Activated naive CD8-positive, alpha-beta T cell (primary cell): ENCODE data around the gene HBQ1.
A peak's percentile ranks its signal among the peaks of the same experiment; 100 is the strongest.

Source experiments
- H3K27ac Mint-ChIP-seq: one replicate; pipeline ENCODE4 v1.8.0; 2021; ENCODE audit warnings: mixed read lengths
- H3K27me3 Mint-ChIP-seq: one replicate; pipeline ENCODE4 v1.8.0; 2021; ENCODE audit warnings: mixed read lengths
- H3K36me3 Mint-ChIP-seq: one replicate; pipeline ENCODE4 v1.8.0; 2021; ENCODE audit warnings: mixed read lengths
- H3K4me1 Mint-ChIP-seq: one replicate; pipeline ENCODE4 v1.8.0; 2021; ENCODE audit warnings: low read depth, mixed read lengths
- H3K4me3 Mint-ChIP-seq: one replicate; pipeline ENCODE4 v1.8.0; 2021; ENCODE audit warnings: mild to moderate bottlenecking, mixed read lengths
- H3K9me3 Mint-ChIP-seq: one replicate; pipeline ENCODE4 v1.8.0; 2021; ENCODE audit warnings: low read depth, mixed read lengths

The HBQ1 gene

GRCh38 chr16:177981-178667 lies 2.1 kb upstream of the HBQ1 start:
- H3K4me3 Mint-ChIP-seq, result peak overlapping the region; percentile 51
- no peak overlapping the region for H3K27ac Mint-ChIP-seq
- H3K36me3 Mint-ChIP-seq, result no peaks in the 10 kb centered on the region
- peaks cover 22% of the 10 kb centered on the region for H3K27me3 Mint-ChIP-seq
- H3K4me1 Mint-ChIP-seq, result peaks cover 21% of the 10 kb centered on the region
- H3K9me3 Mint-ChIP-seq, result no peaks in the 10 kb centered on the region

- Mint-ChIP-seq H3K27ac (no peak overlapping the region), H3K4me3 (no peak overlapping the region), H3K27me3 (peaks cover 22% of the 10 kb centered on the region), H3K36me3 (no peaks in the 10 kb centered on the region), H3K9me3 (no peaks in the 10 kb centered on the region), H3K4me1 (peaks cover 21% of the 10 kb centered on the region)
These were observed 1.6 kb upstream of the HBQ1 start for GRCh38 chr16:178668-179015.

GRCh38 chr16:179211-180092 lies 807 bp upstream of the HBQ1 start:
- Mint-ChIP-seq H3K9me3 (no peaks in the 10 kb centered on the region), H3K4me1 (peaks cover 18% of the 10 kb centered on the region), H3K27ac (no peak overlapping the region), H3K4me3 (peak overlapping the region; percentile 68), H3K27me3 (peaks cover 20% of the 10 kb centered on the region), H3K36me3 (no peaks in the 10 kb centered on the region)

- Mint-ChIP-seq H3K36me3 (no peaks in the 10 kb centered on the region), H3K9me3 (no peaks in the 10 kb centered on the region), H3K4me1 (peaks cover 6% of the 10 kb centered on the region), H3K4me3 (peak overlapping the region; percentile 64), H3K27ac (no peak overlapping the region), H3K27me3 (peaks cover 9% of the 10 kb centered on the region)
These were observed 664 bp downstream of the HBQ1 start for GRCh38 chr16:180681-181564.

GRCh38 chr16:181565-182021 lies 1.3 kb downstream of the HBQ1 start:
- no peaks in the 10 kb centered on the region for H3K36me3 Mint-ChIP-seq
- H3K9me3 Mint-ChIP-seq, result no peaks in the 10 kb centered on the region
- H3K27me3 Mint-ChIP-seq, result peaks cover 9% of the 10 kb centered on the region
- no peak overlapping the region for H3K27ac Mint-ChIP-seq
- H3K4me3 Mint-ChIP-seq, result peak overlapping the region; percentile 23
- peaks cover 6% of the 10 kb centered on the region for H3K4me1 Mint-ChIP-seq

- H3K27ac Mint-ChIP-seq, result no peak overlapping the region
- no peak overlapping the region for H3K4me3 Mint-ChIP-seq
These were observed 2.7 kb downstream of the HBQ1 start for GRCh38 chr16:183005-183404.

GRCh38 chr16:185213-185612 lies 5.0 kb downstream of the HBQ1 start:
- no peak overlapping the region for H3K4me3 Mint-ChIP-seq

More at GRCh38 chr16:183005-183404, 2.7 kb downstream of the HBQ1 start:
- H3K9me3 Mint-ChIP-seq, result no peaks in the 10 kb centered on the region
- H3K4me1 Mint-ChIP-seq, result peaks cover 3% of the 10 kb centered on the region
- H3K27me3 Mint-ChIP-seq, result peaks cover 3% of the 10 kb centered on the region
- no peaks in the 10 kb centered on the region for H3K36me3 Mint-ChIP-seq

GRCh38 chr16:185691-186090 lies 5.4 kb downstream of the HBQ1 start:
- H3K4me3 Mint-ChIP-seq, result no peak overlapping the region
- H3K9me3 Mint-ChIP-seq, result no peaks in the 10 kb centered on the region
- no peaks in the 10 kb centered on the region for H3K27me3 Mint-ChIP-seq
- peaks cover 12% of the 10 kb centered on the region for H3K4me1 Mint-ChIP-seq
- H3K36me3 Mint-ChIP-seq, result no peaks in the 10 kb centered on the region
- H3K27ac Mint-ChIP-seq, result no peak overlapping the region

More at GRCh38 chr16:185213-185612, 5.0 kb downstream of the HBQ1 start:
- Mint-ChIP-seq H3K27me3 (no peaks in the 10 kb centered on the region), H3K4me1 (peaks cover 12% of the 10 kb centered on the region), H3K36me3 (no peaks in the 10 kb centered on the region), H3K9me3 (no peaks in the 10 kb centered on the region), H3K27ac (no peak overlapping the region)

GRCh38 chr16:187330-187729 lies 7.1 kb downstream of the HBQ1 start:
- Mint-ChIP-seq H3K27ac (no peak overlapping the region), H3K36me3 (no peaks in the 10 kb centered on the region), H3K9me3 (no peaks in the 10 kb centered on the region), H3K4me1 (peaks cover 12% of the 10 kb centered on the region), H3K27me3 (no peaks in the 10 kb centered on the region), H3K4me3 (no peak overlapping the region)

- H3K4me3 Mint-ChIP-seq, result no peak overlapping the region
- no peaks in the 10 kb centered on the region for H3K36me3 Mint-ChIP-seq
- peaks cover 12% of the 10 kb centered on the region for H3K4me1 Mint-ChIP-seq
- no peaks in the 10 kb centered on the region for H3K9me3 Mint-ChIP-seq
- no peaks in the 10 kb centered on the region for H3K27me3 Mint-ChIP-seq
- no peak overlapping the region for H3K27ac Mint-ChIP-seq
These were observed 8.4 kb downstream of the HBQ1 start for GRCh38 chr16:188674-189073.

GRCh38 chr16:189604-190186 lies 9.4 kb downstream of the HBQ1 start:
- H3K27ac Mint-ChIP-seq, result no peak overlapping the region
- no peak overlapping the region for H3K4me3 Mint-ChIP-seq
- no peaks in the 10 kb centered on the region for H3K9me3 Mint-ChIP-seq
- no peaks in the 10 kb centered on the region for H3K36me3 Mint-ChIP-seq
- H3K27me3 Mint-ChIP-seq, result no peaks in the 10 kb centered on the region
- H3K4me1 Mint-ChIP-seq, result peaks cover 12% of the 10 kb centered on the region

GRCh38 chr16:191831-192230 lies 11.6 kb downstream of the HBQ1 start:
- Mint-ChIP-seq H3K27me3 (no peaks in the 10 kb centered on the region), H3K27ac (no peak overlapping the region), H3K9me3 (no peaks in the 10 kb centered on the region), H3K36me3 (no peaks in the 10 kb centered on the region), H3K4me3 (no peak overlapping the region), H3K4me1 (peaks cover 12% of the 10 kb centered on the region)

GRCh38 chr16:192686-193085 lies 12.4 kb downstream of the HBQ1 start:
- no peaks in the 10 kb centered on the region for H3K9me3 Mint-ChIP-seq
- peaks cover 10% of the 10 kb centered on the region for H3K4me1 Mint-ChIP-seq
- no peak overlapping the region for H3K4me3 Mint-ChIP-seq
- no peaks in the 10 kb centered on the region for H3K36me3 Mint-ChIP-seq
- no peaks in the 10 kb centered on the region for H3K27me3 Mint-ChIP-seq
- H3K27ac Mint-ChIP-seq, result no peak overlapping the region

GRCh38 chr16:193441-193840 lies 13.2 kb downstream of the HBQ1 start:
- no peaks in the 10 kb centered on the region for H3K9me3 Mint-ChIP-seq
- peaks cover 10% of the 10 kb centered on the region for H3K4me1 Mint-ChIP-seq
- no peaks in the 10 kb centered on the region for H3K36me3 Mint-ChIP-seq
- H3K27ac Mint-ChIP-seq, result no peak overlapping the region
- no peak overlapping the region for H3K4me3 Mint-ChIP-seq
- no peaks in the 10 kb centered on the region for H3K27me3 Mint-ChIP-seq
